ENCODE measurements around the gene MGAT5. TPM values are rescaled to one million over a fixed set of nuclear protein-coding genes. Genes with fewer than 3 reads are reported as not detected.

MGAT5 gene
- total RNA-seq, 1 donor from 2014 or later: 151 TPM

DNA sequence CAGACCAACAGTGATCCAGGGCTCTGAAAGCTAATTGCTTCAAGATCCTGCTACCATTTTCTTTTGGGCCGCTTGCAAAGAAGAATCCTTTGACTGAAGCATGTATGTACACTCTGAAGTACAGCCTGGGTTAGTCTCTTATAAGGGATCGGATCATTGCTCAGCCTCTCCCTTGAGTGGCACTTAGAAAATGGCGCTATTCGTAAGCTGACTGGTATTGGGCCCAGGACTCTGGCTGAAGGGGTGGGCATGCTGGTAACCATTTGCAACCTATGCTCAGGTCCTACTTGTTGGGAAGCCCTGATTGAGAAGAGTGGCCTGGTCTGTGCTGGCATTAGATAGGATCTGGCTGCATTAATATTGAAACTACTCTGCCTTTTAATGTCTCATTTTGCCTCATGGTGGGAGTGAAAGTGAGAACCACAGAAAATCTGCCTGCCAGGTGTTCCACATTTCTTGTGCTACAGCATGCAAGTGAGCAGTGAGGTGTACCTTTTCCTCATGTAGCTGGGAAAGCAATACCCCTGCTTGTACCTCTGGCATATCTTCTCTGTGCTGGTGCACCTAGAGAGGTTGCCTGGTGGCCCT is 661 bp upstream of the MGAT5 start:
- DNase-seq (ENCODE audit: low spot score): no peak

DNA sequence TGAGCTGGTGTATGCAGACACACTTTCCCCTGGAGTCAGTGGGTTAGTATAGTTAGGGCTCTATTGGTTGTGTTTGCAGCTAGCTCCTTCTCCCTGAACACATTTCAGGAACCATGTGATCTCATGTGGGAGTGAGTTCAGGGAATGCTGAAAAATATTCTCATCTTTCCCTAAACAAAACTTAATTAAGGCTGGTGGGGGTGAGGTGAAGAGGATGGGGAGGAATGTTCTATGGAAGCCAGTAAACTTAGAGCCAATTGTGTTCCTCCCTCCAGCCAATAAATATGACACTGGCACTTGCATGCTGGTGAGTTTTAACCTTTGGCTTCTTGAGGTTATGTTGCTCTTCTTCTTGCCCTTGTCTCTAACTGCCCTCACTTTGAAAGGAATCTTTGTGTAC is 952 bp downstream of the MGAT5 start:
- no peak for DNase-seq (ENCODE audit: low spot score)

- DNase-seq (ENCODE audit: low spot score): no peak
Observed at GRCh38 chr2:134256956-134257355, 3.1 kb downstream of the MGAT5 start.

DNA sequence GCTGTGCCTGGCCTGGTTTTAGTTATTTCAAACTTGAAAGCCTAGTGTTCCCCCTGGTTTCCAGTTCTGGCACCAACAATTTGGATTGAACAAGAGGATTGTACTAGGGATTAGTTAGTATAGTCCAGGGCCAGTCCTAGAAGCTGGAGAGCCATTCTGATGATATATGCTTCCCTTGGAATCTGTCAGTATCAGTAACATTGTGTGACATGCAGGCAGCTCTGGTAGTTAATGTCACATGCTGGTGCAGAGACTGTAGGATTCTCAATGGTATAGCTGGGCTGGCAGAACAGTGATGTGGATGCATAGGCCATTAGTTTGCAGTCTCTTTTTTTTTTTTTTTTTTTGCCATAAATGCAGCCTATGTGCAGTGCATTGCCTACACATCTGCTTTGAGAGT is 3.6 kb downstream of the MGAT5 start:
- no peak for DNase-seq (ENCODE audit: low spot score)

- DNase-seq (ENCODE audit: low spot score): no peak
Observed at GRCh38 chr2:134257965-134258683, 4.3 kb downstream of the MGAT5 start.

DNA sequence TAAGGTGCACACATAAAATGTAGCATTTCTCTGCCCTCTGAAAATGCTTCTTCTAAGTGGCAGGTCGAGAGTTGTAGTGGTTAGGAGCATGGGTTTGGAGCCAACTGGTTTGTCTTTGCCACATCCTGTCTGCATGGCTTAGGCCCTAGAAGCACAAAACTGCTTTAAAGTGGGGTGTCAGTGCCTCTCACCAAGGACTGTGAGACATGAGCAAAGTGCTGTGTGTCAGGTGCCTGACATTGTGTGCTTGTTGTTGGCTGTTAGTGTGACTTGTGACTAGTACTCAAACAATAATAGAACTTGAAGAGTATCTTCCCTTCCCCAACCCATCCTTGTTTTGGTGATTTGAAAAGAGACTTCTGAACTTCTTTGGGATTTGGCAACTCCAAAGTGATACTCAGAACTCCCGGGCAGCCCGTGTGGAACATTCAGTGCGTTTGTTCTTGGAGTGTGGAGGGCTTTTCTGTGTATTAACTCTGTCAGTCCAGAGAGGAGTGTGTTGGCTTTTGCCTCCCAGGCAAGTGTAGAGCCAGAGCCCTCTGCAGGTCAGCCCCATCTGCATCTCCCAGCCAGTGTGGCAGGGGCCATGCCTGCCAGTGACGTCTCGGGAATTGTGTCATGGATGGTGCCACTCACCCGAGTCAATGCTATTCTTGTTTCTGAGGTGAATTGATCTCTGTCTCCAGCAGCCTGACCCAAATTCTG is 5.0 kb downstream of the MGAT5 start:
- no peak for DNase-seq (ENCODE audit: low spot score)

- no peak for DNase-seq (ENCODE audit: low spot score)
Observed at GRCh38 chr2:134259571-134259970, 5.7 kb downstream of the MGAT5 start.

- peak; percentile 16 for DNase-seq (ENCODE audit: low spot score)
Observed at GRCh38 chr2:134259994-134260393, 6.1 kb downstream of the MGAT5 start.

- peak; percentile 80 for DNase-seq (ENCODE audit: low spot score)
Observed at GRCh38 chr2:134260713-134261112, 6.8 kb downstream of the MGAT5 start.

DNA sequence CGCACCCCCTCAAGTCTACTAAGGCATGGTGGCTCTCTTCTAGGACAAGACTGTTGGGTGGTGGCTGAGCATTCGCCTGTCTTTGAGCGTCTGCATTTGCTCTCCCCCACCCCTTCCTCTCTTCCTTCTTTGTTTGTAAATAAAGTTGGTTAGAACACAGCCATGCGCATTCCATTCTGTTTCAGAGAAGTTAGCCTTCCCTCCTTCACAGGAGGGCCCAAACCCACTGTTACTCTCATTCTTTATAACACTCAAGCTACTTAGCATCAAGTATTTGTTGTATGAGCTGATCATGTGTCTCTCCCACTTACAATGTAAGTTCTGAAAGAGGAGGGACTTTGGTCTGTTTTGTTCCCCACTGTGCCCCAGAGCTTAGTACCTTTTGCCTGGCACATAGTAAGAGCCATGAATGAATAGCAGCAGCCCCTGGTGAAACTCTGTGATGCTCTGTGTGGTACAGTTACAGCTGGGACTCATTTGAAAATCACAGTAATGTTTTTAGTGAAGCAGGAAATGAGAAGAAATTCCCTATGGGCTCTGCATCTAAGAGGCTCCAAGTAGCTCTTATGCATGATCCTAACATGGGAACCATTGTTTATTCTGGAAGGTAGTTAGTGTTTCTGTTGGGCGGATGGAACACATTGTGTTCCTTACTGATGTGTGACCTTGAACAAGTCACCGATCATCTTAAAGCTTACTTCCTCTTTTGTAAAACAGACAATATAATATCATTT is 7.7 kb downstream of the MGAT5 start:
- no peak for DNase-seq (ENCODE audit: low spot score)

DNA sequence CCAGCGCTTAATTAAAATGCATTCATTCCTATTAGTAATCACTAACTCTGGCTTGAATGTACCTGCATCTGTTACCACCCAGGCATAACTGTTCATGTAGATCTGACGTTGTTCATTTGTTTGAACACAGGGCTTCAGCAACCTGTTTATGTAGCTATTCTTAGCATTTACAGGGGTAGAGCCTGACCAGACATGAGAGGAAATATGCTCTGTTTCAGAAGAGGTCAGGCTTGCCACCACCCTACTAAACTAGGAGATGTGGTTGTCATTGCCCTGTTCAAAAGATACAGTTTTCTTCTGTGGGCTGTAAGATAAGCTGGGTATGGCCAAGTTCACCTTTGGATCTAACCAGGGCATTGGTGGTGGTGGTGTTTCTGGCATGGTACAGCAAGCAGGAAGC is 8.8 kb downstream of the MGAT5 start:
- no peak for DNase-seq (ENCODE audit: low spot score)

DNA sequence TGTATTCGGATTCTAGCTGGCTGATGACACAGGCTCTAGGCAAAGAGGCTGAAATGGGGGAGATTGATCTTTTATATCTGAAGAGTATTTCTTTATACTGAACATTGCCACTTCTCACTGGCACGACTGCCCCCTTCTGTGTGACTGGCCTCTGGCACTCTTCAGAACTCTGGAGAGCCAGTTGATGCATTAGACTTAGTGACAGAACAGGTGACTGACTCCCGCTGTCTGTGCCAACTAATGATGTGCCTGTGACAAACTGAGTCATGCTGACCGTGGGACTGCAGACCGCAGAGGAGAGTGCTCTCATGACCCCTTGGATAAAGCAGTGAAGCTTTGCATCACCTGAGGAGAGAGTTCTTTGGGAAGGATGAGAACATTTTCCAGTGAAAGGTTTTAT is 14.4 kb downstream of the MGAT5 start:
- no peak for DNase-seq (ENCODE audit: low spot score)

- DNase-seq (ENCODE audit: low spot score): no peak
Observed at GRCh38 chr2:134269230-134269629, 15.4 kb downstream of the MGAT5 start.

DNA sequence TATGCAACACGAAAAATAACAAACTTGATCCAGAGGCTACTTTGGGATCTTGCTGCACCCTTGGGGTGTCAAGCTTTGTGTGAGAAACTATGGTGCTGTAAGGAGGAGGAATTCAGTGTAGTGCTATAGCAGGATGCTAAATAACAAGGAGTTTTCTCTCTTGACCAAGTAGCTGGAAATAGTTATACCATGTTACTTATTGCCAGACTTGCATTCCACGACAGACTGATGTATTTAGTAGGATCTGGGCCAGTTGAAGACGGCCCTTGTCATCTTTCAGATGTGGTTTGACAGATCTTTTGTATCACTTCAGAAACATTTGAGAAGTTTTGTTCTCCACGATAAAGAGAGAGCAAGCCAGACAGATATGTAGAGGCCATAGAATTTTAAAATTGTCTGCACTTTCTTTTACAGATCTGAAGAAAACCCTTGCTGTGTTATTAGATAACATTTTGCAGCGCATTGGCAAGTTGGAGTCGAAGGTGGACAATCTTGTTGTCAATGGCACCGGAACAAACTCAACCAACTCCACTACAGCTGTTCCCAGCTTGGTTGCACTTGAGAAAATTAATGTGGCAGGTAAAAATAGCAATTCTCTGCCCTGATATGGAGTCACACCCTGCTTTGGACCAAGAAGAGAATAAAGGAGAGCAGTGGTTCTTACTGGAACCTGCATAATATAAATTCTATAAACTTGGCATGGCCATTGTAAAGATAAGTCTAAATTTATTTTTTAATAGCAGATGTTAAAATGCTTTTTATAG is 16.3 kb downstream of the MGAT5 start:
- no peak for DNase-seq (ENCODE audit: low spot score)

- DNase-seq (ENCODE audit: low spot score): no peak
Observed at GRCh38 chr2:134271758-134272157, 17.9 kb downstream of the MGAT5 start.

GRCh38 chr2:134272806-134273205 is 18.9 kb downstream of the MGAT5 start:
- no peak for DNase-seq (ENCODE audit: low spot score)

DNA sequence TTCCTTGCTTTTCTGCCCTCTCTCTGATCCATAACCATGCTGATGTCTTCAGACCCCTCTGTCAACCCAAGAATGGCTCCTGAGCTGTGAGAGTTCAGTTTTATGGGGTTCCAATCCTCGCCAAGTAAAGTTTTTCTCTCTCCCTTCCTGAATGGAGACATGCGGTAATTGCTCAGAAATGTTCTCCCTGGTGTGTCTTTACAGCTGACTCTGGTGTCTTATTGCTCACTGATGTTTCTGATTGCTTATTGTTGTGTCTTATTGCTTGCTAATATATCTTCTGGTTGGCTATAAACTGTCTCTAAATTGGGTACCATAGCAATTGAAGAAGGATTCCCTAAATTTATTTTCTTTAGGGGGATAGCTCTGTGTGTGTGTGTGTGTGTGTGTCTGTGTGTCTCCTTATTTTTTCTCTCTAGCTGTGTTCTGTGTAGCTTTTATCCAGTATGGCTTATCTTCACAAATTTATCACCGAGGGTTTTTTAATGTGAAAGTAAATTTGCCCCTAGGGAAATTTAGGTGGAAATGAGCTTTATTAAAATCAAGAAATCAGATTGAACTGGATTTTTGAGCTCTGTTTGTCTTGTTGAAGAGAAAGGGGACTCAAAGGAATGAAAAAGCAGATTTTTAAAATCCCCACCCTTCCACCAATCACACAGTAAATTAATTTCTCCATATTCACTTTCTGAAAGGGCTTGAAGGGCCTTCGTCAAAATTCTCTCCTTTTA is 19.5 kb downstream of the MGAT5 start:
- peak; percentile 37 for DNase-seq (ENCODE audit: low spot score)

GRCh38 chr2:134274121-134274520 is 20.2 kb downstream of the MGAT5 start:
- no peak for DNase-seq (ENCODE audit: low spot score)

DNA sequence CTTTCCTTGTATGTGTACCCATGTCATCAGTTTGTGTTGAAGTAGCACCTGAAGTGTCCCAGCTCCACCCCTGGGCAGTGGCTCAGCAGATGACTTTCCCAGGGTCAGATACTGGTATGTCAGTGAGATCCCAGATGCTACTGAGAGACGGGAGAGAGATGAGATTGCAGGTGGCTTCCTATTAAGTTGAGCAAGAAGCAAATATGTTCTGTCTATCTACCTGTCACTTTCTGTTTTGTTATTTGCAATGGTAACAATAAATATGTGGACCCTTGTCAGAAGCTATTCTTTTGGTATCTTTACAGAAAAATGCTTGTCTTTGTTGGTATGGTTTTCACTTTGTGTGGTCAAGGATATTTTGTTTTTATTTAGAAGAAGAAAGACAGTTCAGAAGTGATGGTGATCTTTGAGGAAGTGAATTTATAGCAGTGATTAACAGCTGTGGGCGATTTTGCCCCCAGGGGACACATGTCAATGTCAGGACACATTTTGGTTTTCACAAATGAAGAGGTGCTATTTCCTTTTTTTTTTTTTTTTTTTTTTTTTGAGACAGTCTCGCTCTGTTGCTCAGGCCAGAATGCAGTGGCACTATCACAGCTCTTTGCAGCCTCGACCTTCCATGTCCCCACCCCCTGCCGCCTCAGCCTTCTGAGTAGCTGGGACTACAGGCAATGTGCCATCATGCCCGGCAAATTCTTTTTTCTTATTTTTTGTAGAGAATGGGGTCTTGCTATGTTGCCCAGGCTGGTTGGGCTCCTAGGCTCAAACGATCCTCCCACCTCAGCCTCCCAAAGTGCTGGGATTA is 21.4 kb downstream of the MGAT5 start:
- no peak for DNase-seq (ENCODE audit: low spot score)

All from umbilical cord (tissue), 2 donors.